GM19467 (cell line): ENCODE results near the gene MAPKAPK5.
"Not testable (repeated sequence)": the region's sequence is repeated elsewhere in the genome, so short reads cannot be mapped to it uniquely, and the experiment has no call there.

ENCODE experiments used
- ATAC-seq: cut with Tn5 transposase; IDR thresholded peaks from one replicate; pipeline ENCODE4 v1.9.1; 2021; ENCODE audit warnings: mild to moderate bottlenecking, moderate library complexity; ENCODE audit not compliant: unreplicated experiment

Gene MAPKAPK5

DNA sequence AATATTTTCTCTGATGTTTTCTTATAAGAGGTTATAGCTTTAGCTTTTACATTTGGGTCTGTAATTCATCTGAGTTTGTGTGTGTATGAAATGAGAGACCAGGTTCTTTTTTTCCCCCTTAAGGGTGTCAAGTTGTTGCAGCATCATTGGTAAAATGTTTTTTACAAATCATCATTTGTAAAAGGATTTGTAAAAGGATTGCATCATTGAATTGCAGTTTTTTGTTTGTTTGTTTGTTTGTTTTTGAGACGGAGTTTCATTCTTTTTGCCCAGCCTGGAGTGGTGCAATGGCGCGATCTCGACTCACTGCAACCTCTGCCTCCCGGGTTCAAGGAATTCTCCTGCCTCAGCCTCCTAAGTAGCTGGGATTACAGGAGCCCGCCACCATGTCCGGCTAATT is 31.1 kb downstream of the MAPKAPK5 start:
- ATAC-seq: no peak

DNA sequence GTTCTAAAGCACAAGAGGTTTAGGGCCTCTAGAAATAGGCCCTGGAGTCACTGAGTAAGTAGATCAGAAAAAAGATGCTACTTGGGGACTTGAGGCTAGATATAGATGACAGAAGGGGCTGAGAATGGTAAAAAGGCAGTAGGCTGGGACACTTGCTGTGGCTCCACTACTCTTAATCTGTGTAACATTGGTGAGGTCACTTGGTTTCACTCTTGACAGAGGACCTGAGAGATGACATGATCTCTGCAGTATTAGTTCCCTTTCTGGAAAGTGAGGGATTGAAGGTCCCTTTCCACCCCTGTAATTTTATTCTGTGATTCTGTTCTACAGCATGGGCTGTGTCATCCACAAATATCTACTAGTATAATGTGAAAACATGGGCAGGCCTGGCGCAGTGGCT is 39.7 kb downstream of the MAPKAPK5 start:
- ATAC-seq: no peak

DNA sequence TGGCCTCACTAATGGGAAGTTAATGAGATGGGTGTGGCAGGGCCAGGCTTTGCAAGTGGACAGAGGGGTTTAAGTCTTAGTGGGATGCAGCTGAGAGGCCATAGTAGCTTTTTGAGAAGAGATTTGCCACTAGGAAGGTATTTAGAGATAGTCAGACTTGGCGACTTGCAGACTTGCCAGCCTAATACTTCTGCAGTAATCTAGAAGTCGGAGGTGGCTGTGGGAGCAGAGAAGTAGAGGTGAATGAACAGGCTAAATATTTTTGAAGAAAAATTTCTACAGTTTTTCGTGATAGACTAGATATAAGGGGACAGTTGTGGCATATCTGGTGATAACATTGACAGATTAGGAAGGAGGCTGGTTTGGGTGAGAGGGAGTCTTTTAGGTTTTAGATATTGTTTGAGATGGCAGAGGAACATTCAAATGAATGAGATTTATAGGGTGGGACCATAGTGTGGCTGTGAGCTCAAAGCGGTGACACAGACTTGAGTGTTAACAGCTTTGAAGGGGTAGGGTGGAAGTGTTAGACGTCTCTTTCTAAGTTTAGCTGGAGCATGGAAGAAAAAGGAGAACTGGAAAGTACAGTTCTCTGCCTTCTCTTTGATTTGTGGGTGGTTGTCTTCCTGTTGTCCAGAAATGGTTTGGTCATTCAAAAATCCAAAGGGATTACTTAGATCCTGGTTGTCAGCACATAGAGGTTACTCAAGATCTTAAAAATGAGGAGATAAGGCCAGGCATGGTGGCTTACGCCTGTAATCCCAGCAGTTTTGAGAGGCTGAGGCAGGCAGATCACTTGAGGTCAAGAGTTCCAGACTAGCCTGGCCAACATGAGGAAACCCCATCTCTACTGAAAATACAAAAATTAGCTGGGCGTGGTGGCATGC is 44.9 kb downstream of the MAPKAPK5 start:
- ATAC-seq: no peak

GRCh38 chr12:111887926-111888745 is 46.1 kb downstream of the MAPKAPK5 start:
- ATAC-seq: no peak

GRCh38 chr12:111893287-111893686 is 51.3 kb downstream of the MAPKAPK5 start:
- ATAC-seq: no peak

DNA sequence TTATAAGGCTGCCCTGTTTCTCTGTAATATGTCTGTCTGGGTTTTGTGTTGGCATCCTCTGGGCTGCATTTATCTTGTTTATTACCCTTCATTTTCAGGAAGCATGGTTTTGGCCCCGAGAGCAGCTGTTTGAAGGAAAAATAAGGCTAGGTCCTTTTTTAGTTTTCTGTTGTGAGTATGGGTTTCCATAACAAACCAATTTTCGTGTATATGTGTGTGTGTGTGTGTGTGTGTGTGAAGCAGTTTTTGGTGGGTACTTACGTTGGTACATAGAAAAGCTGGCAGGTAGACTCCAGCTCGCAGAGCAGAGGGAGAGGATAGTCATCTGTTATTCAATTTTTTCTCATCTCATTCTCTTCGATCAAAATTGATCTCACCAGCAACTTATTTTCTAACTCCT is 52.5 kb downstream of the MAPKAPK5 start:
- no peak for ATAC-seq

- ATAC-seq: no peak
Observed at GRCh38 chr12:111901182-111901581, 59.2 kb downstream of the MAPKAPK5 start.

DNA sequence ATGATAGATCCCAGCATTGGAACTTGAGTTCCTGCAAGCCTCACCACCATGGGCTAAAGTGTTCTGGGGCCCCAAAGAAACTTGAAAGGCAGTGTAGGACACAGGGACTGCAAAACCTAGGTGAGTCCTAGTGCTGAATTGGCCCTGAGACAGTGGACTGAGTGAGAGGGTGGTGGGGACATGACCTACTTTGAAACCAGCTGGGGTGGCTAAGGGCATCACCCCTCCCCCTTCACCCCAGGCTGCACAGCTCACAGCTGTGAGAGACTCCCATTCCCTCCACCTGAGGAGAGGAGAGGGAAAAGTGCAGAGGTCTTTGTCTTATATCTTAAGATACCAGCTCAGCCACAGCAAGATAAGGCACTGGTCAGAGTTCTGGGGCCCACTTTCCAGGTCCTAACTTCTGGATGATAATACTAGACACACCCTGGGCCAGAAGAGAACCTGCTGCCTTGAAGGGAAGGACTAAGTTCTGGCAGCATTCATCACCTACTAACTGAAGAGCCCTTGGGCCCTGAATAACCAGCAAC is 62.5 kb downstream of the MAPKAPK5 start:
- ATAC-seq: no peak

DNA sequence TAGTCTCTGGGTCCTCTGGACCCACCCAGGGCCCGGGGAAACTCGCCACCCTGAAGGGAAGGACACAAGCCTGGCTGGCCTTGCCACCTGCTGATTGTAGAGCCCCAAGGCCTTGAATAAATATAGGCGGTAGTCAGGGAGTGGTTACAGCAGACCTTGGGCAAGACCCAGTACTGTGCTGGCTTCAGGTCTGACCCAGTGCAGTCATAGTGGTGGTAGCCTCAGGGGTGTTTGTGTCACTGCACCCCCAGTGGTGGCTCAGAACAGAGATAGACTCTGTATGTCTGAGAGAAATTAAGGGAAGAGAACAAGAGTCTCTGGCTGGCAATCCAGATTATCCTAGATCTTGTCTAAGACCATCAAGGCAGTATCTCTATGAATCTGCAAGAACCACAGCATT is 63.5 kb downstream of the MAPKAPK5 start:
- no peak for ATAC-seq

DNA sequence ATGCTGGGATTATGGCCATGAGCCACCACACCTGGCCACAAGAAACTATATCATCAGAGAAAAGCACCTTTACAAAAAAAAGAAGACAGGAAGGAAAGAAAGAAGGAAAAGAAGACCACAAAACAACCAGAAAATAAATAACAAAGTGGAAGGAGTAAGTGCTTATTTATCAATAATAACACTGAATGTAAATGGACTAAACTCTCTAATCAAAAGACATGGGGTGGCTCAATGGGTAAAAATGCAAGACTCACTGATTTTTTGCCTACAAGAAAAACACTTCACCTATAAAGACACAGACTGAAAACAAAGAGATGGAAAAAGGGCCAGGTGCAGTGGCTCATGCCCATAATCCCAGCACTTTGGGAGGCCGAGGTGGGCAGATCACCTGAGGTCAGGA is 65.7 kb downstream of the MAPKAPK5 start:
- ATAC-seq: no peak

- no peak for ATAC-seq
Observed at GRCh38 chr12:111925171-111925570, 83.1 kb downstream of the MAPKAPK5 start.

GRCh38 chr12:111926631-111927030 is 84.6 kb downstream of the MAPKAPK5 start:
- ATAC-seq: no peak

DNA sequence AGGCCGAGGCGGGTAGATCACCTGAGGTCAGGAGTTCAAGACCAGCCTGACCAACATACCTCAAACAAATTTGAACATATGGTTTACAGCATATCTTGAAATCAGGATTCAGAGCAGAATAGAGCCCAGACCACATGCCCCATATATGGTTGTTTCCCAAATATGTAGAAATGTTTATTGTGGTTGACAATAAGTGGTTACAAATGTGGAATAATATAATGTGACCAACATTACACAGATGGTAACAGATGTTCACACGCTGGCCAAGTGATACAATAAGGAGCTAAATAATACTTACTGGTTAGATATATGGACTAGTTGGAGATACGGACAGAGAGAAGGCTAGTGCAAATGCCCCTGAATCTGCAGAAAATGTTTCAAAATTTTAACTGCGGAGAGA is 85.3 kb downstream of the MAPKAPK5 start:
- ATAC-seq: no peak

DNA sequence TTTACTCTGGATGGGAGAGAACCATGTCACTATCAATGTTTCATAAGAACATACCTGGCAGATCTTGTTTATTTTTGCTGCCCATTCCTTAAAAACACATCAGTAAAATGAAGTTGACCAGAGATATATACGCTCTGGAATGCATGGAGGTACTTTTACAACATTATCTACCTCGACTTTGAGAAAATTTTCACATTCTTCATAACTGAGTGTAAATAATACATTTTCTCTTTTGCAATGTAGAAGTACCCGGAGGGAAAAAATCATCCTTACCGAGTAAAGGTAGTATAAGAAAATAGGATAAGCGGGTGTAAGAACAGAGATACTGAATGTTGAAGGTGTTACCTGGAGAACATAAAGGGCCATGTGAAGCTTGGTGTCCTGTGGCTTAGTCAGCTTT is 90.2 kb downstream of the MAPKAPK5 start:
- no peak for ATAC-seq

DNA sequence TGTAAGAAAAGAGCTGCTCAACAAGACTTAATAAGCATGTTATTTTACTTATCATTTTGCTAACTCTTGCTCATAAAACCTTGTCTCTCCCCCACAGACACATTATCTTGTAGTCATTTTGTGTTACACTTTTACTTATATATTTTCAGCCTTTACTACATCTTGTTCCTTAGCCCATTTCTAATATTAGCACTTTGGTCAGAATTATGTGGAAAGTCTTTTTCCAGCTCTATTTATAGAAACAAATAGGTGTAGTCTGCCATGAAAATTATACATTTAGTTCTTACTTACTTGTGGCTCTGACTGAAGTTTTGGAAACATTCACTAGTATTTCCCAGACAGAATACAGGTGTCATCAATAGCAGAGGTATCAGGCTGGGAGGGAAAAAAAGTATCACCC is 94.8 kb downstream of the MAPKAPK5 start:
- no peak for ATAC-seq

GRCh38 chr12:111937429-111937828 is 95.4 kb downstream of the MAPKAPK5 start:
- no peak for ATAC-seq

- no peak for ATAC-seq
Observed at GRCh38 chr12:111942557-111942956, 100.5 kb downstream of the MAPKAPK5 start.

GRCh38 chr12:111943929-111944328 is 101.9 kb downstream of the MAPKAPK5 start:
- no peak for ATAC-seq

DNA sequence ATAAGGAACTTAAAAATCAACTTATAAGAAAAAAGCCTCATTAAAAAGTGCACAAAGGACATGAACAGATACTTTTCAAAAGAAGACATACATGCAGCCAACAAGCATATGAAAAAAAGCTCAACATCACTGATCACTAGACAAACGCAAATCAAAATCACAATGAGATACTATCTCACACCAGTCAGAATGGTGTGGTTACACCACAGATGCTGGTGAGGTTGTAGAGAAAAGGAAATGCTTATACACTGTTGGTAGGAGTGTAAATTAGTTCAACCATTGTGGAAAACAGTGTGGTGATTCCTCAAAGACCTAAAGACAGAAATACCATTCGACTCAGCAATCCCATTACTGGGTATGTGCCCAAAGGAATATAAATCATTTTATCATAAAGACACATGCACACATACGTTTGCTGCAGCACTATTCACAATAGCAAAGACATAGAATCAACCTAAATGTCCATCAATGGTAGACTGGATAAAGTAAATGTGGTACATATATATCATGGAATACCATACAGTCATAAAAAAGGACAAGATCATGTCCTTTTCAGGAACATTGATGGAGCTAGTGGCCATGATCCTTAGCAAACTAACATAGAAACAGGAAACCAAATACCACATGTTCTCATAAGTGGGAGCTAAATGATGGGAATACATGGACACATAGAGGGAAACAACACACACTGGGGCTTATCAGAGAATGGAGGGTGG is 109.1 kb downstream of the MAPKAPK5 start:
- not testable (repeated sequence) for ATAC-seq
